ENCODE results near the gene BMERB1.
"Not testable (repeated sequence)": the region's sequence is repeated elsewhere in the genome, so short reads cannot be mapped to it uniquely, and the experiment has no call there.

BMERB1 gene

GRCh38 chr16:15526731-15527130, 92.3 kb downstream of the BMERB1 start:
- no peak for DNase-seq

DNA sequence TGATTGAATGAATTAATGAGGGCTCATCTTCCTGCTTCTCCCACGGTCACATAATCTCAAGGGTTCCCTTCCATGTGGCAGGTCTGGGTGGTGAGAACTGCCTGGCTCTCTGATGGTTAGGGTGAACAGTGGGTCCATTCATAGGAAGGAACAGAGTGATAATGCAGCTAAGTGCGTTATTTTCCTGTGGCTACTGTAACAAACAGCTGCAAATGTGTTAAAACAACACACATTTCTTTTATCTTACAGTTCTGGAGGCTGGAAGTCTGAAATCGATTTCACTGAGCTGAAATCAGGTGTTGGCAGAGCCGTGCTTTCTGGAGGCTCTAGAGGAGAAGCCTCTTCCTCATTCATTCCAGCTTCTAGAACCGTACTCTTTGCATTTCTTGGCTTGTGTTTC, 95.3 kb downstream of the BMERB1 start:
- DNase-seq: no peak

GRCh38 chr16:15530085-15530484, 95.7 kb downstream of the BMERB1 start:
- no peak for DNase-seq

DNA sequence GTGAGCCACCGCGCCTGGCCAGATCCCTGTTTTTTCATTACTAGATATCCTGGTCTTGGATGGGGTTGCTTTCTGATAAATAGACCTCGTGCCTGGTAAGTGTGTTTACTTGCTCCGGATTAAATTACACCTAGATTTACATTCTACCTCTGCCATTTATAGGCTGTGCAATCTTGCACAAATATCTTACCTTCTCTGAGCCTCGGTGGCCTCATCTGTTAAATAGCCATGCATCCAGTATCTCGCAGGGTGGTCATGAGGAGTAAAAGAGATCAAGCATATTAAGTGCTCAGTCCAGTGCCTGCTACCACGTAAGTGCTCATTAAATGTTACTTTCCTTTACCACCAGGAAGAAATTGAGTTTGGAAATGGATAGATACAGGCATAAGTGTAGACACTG, 98.4 kb downstream of the BMERB1 start:
- DNase-seq: no peak

- DNase-seq: no peak
Observed at GRCh38 chr16:15533386-15533785, 99.0 kb downstream of the BMERB1 start.

DNA sequence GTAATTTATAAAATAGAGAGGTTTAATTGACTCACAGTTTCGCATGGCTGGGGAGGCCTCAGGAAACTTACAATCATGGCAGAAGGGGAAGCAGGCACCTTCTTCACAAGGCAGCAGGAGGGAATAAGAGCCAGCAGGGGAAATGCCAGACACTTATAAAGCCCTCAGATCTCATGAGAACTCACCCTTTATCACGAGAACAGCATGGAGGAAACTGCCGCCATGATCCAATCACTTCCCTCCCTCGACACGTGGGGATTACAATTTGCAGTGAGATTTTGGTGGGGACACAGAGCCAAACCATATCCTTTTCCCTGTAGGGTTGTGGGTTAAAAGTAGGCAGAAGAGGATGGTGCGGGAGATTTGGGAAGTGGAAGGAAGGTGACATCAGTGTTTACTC, 101.4 kb downstream of the BMERB1 start:
- no peak for DNase-seq

GRCh38 chr16:15536843-15537242, 102.5 kb downstream of the BMERB1 start:
- DNase-seq: no peak

DNA sequence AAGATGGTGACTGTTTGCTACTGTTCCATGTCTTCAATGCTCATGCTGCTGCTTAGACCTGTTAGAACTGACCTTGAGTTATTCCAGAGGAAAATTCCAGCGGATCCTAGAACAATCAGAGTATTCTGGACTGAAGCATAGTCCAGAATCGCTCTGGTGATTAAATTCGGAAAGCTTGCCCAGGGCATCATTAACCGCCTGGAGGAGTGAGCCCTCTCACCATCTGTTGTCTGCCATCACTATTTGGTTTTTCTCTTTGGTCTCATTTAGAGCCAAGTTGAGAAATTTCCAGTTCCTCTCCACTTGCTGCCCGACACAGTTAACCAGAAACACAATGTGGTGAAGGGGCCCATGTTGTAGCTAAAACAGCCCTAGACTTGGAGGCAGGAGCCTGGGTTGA, 104.1 kb downstream of the BMERB1 start:
- no peak for DNase-seq

GRCh38 chr16:15539197-15539596, 104.8 kb downstream of the BMERB1 start:
- no peak for DNase-seq

- no peak for DNase-seq
Observed at GRCh38 chr16:15542261-15542660, 107.9 kb downstream of the BMERB1 start.

DNA sequence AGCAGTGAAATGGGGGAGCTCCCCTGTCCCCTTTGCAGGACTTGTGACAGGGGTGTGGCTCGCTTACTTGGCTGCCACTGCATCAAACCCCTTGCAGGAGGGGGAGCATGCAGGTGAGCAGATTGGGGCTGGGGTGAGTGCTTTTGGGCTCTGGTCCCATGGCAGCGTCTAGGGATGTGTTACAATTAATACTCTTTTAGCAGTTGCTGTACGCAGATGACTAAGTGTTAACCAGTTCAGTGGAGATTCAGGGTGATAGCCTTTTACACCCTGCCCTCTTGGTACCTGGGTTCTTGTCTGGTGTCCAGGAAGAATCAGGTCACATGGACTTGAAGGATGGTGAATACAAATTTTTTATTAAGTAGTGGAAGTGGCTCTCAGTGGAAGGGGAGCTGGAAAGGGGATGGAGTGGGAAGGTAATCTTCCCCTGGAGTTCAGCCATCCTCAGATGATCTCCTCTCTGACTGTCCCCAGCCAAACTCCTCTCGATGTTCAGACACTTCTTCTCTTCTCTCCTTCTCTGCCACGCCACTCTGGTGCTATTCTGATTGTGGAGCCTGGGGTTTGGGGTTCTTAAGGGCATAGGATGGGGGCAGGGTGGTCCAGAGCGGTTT, 108.5 kb downstream of the BMERB1 start:
- peak; percentile 62 for DNase-seq

GRCh38 chr16:15544405-15544804, 110.0 kb downstream of the BMERB1 start:
- DNase-seq: no peak

DNA sequence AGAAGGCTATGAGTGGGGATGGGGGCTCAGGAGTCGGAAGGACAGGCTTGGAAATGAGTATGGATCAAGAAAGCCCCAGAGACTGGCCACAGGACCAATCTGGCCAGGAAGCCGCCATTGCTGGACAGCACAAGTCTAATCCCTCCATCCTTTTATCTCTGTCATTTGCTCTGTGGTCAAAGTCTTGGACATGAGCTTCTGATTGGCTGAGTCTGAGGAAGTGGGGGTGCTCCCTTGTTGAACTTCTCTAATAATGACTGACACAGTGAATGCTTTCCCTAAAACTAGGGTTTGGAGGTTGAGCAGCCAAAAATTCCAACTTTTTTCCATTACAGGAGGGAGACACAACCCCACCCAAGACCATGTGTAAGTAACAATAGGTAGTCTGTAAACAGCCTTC, 111.2 kb downstream of the BMERB1 start:
- DNase-seq: no peak

- not testable (repeated sequence) for DNase-seq
Observed at GRCh38 chr16:15547072-15547767, 112.8 kb downstream of the BMERB1 start.

DNA sequence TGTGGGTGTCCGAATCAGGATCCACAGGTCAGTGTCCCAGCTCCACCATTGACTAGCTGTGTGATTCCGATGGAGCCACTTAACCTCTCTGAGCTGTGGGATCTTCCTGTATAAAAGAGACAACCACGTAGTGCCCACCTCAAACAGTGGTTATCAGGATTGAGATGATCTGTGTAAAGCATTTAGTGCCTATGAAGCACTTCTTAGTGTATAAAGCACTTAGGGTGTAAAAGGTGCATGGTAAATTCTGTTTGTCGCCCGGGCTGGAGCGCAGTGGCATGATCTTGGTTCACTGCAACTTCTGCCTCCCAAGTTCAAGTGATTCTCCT, 113.3 kb downstream of the BMERB1 start:
- DNase-seq: no peak

GRCh38 chr16:15548482-15548891, 114.1 kb downstream of the BMERB1 start:
- DNase-seq: no peak

GRCh38 chr16:15552507-15552906, 118.1 kb downstream of the BMERB1 start:
- DNase-seq: no peak

DNA sequence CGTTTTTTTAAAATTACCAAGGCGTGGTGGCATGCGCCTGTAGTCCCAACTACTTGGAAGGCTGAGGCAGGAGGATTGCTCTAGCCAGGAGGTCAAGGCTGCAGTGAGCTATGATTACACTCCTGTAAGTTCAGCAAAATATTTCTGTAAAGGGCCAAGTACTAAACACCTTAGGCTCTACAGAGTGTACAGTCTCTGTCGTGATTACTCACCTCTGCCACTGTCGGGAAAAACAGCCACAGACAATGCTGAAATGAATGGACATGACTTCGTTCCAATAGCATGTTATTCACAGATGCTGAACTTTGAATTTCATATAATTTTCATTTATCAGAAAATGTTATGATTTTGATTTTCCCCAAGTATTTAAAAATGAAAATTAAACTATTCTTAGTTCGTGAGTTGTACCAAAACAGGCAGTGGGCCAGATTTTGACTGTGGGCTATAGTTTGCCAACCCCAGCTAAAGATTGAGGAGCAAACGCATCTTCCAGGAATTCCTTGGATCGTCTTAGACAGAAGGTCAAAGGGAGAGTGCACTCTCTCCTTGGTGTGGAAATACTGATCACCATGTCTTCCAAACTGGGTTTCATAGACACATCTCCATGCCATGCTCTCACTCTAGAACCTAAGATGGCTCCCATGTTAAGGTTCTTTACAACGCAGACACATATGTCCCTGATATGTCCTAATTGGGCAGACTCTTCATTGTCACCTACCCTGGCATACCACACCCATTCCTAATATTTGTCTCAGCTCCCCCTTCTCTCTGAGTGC, 119.1 kb downstream of the BMERB1 start:
- no peak for DNase-seq

- no peak for DNase-seq
Observed at GRCh38 chr16:15556130-15556529, 121.7 kb downstream of the BMERB1 start.

DNA sequence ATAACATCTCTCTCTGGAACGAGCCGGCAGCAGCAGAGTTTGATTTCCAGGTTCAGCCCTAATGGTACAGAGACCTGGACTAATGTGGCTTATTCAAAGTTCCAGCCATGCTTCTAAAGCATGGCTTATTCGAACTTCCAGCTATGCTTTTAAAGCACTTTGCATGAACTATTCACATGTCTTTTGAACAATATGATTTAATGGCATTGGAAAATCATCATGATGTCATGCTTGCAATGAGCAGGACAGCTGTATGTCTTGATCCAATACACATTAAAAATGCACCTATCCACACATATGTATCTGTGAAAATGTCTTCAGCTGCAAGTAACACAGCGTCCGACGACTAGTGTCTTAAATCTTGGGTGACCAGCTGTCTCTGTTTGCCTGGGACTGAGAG, 122.9 kb downstream of the BMERB1 start:
- DNase-seq: no peak

DNA sequence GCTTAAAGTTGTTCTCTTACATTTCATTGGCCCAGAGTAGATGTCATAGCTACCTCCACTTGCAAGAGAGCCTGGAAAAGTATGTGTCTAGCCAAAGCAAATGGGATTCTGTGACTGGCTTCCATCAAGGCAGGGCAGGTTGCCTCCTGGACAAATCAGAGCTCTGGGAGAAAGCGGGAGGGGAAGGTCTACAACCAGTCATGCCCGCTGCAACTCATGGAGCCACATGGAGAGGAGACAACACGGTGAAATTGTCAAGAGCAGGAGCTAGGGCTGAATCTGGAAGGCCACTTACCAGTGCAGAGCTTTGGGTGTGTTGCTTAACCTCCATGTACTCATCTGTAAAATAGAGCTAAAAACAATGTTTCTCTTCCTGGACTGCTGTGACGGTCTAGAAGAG, 124.8 kb downstream of the BMERB1 start:
- DNase-seq: no peak

- DNase-seq: no peak
Observed at GRCh38 chr16:15564604-15565339, 130.4 kb downstream of the BMERB1 start.

GRCh38 chr16:15566095-15566494, 131.7 kb downstream of the BMERB1 start:
- no peak for DNase-seq

- no peak for DNase-seq
Observed at GRCh38 chr16:15567823-15568222, 133.4 kb downstream of the BMERB1 start.
